HG03066 (cell line): ENCODE results near the gene LTB4R2.

Experiments used
- ATAC-seq: cut with Tn5 transposase; IDR thresholded peaks from one replicate; pipeline ENCODE4 v1.9.1; 2021; ENCODE audit warnings: low read depth; ENCODE audit not compliant: unreplicated experiment

Gene LTB4R2

GRCh38 chr14:24274101-24274543 lies 35.8 kb upstream of the LTB4R2 start:
- no peak for ATAC-seq

GRCh38 chr14:24277071-24277470 lies 32.9 kb upstream of the LTB4R2 start:
- ATAC-seq = no peak

GRCh38 chr14:24277606-24278321 lies 32.2 kb upstream of the LTB4R2 start:
- no peak for ATAC-seq

GRCh38 chr14:24278424-24278823 lies 31.5 kb upstream of the LTB4R2 start:
- ATAC-seq = no peak

- peak; percentile 56 for ATAC-seq
These were observed 30.4 kb upstream of the LTB4R2 start for GRCh38 chr14:24279301-24280186.

- ATAC-seq = no peak
These were observed 29.0 kb upstream of the LTB4R2 start for GRCh38 chr14:24280797-24281460.

GRCh38 chr14:24281636-24282035 lies 28.3 kb upstream of the LTB4R2 start:
- no peak for ATAC-seq

- no peak for ATAC-seq
These were observed 27.2 kb upstream of the LTB4R2 start for GRCh38 chr14:24282736-24283135.

- ATAC-seq = no peak
These were observed 26.0 kb upstream of the LTB4R2 start for GRCh38 chr14:24283796-24284460.

- ATAC-seq = no peak
These were observed 25.4 kb upstream of the LTB4R2 start for GRCh38 chr14:24284501-24285035.

- no peak for ATAC-seq
These were observed 24.6 kb upstream of the LTB4R2 start for GRCh38 chr14:24285351-24285750.

- no peak for ATAC-seq
These were observed 22.9 kb upstream of the LTB4R2 start for GRCh38 chr14:24286996-24287395.

GRCh38 chr14:24289649-24290280 lies 20.2 kb upstream of the LTB4R2 start:
- ATAC-seq = peak; percentile 80

- ATAC-seq = no peak
These were observed 19.2 kb upstream of the LTB4R2 start for GRCh38 chr14:24290746-24291145.

GRCh38 chr14:24291446-24292117 lies 18.4 kb upstream of the LTB4R2 start:
- ATAC-seq = no peak

GRCh38 chr14:24292118-24292807 lies 17.7 kb upstream of the LTB4R2 start:
- ATAC-seq = no peak

GRCh38 chr14:24293525-24293924 lies 16.4 kb upstream of the LTB4R2 start:
- no peak for ATAC-seq

- ATAC-seq = peak; percentile 53
These were observed 13.4 kb upstream of the LTB4R2 start for GRCh38 chr14:24296341-24297157.
